SK-N-SH (cell line): ENCODE results near the gene PCNX4.

Experiments
- CHD2 ChIP-seq: fragments of 150-350 bp; IDR thresholded peaks from 2 replicates; pipeline ENCODE4 v1.6.1; 2018; ENCODE audit warnings: low read length; ENCODE audit not compliant: partially characterized antibody
- TAF1 ChIP-seq: IDR thresholded peaks from 2 replicates; pipeline ENCODE4 v1.6.1; 2012; ENCODE audit warnings: low read depth, mild to moderate bottlenecking, low read length, moderate library complexity, borderline replicate concordance
- YY1 ChIP-seq: IDR thresholded peaks from 2 replicates; pipeline ENCODE4 v1.4.0; 2012; ENCODE audit warnings: low read depth, mild to moderate bottlenecking
- TF ChIP-seq, protein P1 (sequence below): IDR thresholded peaks from 2 replicates; pipeline ENCODE4 v1.4.0; 2012; ENCODE audit warnings: low read depth
- TF ChIP-seq, protein P2 (sequence below): fragments of 200-600 bp; sonication (generic); IDR thresholded peaks from 2 replicates; pipeline ENCODE4 v1.6.1; 2017; ENCODE audit warnings: antibody characterized with exemption, mild to moderate bottlenecking, moderate library complexity

DNA sequence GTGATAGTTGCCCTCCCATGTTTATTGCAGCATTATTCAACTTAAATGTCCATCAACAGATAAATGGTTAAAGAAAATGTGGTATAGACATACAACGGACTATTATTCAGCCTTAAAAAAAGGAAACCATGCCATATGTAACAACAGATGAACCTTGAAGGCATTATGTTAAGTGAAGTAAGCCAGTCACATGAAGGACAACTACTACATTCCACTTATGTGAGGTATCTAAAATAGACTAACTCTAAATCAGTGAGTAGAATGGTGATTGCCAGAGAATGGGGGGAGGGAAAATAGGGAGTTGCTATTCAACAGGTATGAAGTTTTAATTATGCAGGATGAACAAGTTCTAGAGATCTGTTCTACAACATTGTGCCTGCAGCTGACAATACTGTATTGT is 10.1 kb downstream of the PCNX4 start:
- TF ChIP-seq CHD2 (no peak), TAF1 (no peak), YY1 (no peak)
- TF ChIP-seq, protein P1, sequence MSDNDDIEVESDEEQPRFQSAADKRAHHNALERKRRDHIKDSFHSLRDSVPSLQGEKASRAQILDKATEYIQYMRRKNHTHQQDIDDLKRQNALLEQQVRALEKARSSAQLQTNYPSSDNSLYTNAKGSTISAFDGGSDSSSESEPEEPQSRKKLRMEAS = no peak
- TF ChIP-seq, protein P2, sequence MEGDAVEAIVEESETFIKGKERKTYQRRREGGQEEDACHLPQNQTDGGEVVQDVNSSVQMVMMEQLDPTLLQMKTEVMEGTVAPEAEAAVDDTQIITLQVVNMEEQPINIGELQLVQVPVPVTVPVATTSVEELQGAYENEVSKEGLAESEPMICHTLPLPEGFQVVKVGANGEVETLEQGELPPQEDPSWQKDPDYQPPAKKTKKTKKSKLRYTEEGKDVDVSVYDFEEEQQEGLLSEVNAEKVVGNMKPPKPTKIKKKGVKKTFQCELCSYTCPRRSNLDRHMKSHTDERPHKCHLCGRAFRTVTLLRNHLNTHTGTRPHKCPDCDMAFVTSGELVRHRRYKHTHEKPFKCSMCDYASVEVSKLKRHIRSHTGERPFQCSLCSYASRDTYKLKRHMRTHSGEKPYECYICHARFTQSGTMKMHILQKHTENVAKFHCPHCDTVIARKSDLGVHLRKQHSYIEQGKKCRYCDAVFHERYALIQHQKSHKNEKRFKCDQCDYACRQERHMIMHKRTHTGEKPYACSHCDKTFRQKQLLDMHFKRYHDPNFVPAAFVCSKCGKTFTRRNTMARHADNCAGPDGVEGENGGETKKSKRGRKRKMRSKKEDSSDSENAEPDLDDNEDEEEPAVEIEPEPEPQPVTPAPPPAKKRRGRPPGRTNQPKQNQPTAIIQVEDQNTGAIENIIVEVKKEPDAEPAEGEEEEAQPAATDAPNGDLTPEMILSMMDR = no peak
